8988T (cell line): ENCODE results near the gene XIRP1.
"Not testable (repeated sequence)": the region's sequence is repeated elsewhere in the genome, so short reads cannot be mapped to it uniquely, and the experiment has no call there.

Experiments
- DNase-seq: peaks from one replicate; pipeline ENCODE4 v3.0.0; 2011

Gene XIRP1

DNA sequence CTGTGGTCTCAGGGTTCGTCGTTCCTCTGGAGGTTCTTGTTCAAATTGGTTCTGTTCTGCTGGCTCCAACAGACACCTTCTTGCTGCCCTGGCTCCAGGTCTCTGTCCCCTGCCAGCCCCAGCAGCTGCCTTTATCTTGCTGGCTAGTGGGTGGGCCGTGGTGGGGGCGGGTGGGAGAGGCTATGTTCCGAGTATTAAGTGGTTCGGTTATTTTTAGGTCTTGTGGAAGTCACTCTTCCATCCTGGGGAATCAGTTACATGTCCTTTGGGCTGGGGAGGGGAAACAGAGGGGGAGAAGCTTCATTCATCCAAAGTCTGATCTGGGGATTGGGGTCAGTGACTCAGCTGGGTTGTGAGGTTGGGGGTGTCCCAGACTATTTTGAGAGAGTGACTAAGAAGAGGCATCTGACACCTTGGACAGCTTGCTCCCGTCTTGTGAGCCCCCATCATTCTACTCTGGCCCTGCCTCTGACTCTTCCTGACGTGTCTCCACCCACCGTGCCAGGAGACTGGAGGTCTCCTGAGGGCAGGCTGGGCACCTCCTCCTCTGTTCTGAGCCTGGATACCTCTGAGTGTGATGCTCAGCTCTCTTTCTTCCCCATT, at the start of gene XIRP1:
Gene XIRP1 (minus strand): TSS at position 106 of the 603 bp plus-strand sequence. CDS start 3,150 bp downstream, outside the sequence.
- no peak for DNase-seq

GRCh38 chr3:39241561-39241960, 49.2 kb upstream of the XIRP1 start:
- no peak for DNase-seq

GRCh38 chr3:39237027-39237426, 44.6 kb upstream of the XIRP1 start:
- no peak for DNase-seq

DNA sequence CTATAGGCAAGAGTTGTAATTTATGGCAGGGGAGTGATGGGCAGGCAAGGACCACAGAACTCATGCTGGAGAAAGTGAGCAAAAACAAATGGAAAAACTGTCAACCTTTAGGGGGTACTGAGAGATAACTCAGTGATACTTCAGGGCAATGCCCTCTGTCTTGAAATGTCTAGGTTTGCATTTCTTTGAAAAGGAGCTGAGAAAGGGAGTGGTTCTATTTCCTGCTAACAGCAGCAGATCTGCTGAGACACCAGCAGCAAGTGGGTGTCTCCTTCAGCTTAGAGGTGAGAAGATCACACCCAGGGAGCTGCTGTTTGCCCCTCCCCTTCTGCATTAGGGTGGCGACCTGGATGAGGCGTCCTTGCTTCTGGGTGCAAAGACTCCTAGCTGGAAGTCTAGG, 42.3 kb upstream of the XIRP1 start:
- no peak for DNase-seq

DNA sequence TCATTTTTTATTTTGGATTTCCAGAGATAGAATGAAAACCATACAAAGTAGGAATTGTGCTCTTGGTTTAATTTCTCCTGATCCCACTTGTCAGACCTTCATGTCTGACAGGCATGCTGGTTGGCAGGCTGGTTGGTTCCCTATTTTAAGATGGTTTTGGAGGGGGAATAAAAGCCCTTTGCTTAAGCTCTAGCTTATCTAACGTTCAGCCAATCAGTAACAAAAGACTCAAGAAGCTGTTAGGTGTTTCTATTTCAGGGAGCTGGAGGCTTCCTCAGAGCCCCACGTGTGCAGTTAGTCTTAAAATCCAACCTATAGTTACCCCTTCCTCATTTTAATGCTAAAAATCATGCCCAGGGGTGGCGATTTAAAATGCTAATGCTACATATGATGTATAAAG, 40.5 kb upstream of the XIRP1 start:
- DNase-seq = no peak

GRCh38 chr3:39230453-39230852, 38.1 kb upstream of the XIRP1 start:
- no peak for DNase-seq

GRCh38 chr3:39228496-39228895, 36.1 kb upstream of the XIRP1 start:
- DNase-seq = no peak

DNA sequence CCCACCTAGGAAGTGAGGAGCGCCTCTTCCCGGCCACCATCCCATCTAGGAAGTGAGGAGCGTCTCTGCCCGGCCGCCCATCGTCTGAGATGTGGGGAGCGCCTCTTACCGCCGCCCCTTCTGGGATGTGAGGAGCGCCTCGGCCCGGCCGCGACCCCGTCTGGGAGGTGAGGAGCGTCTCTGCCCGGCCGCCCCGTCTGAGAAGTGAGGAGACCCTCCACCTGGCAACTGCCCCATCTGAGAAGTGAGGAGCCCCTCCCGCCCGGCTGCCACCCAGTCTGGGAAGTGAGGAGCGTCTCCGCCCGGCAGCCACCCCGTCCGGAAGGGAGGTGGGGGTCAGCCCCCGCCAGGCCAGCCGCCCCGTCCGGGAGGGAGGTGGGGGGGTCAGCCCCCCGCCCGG, 35.2 kb upstream of the XIRP1 start:
- DNase-seq = not testable (repeated sequence)

GRCh38 chr3:39226106-39226741, 33.8 kb upstream of the XIRP1 start:
- no peak for DNase-seq

- no peak for DNase-seq
These were observed 31.9 kb upstream of the XIRP1 start for GRCh38 chr3:39224288-39224687.

DNA sequence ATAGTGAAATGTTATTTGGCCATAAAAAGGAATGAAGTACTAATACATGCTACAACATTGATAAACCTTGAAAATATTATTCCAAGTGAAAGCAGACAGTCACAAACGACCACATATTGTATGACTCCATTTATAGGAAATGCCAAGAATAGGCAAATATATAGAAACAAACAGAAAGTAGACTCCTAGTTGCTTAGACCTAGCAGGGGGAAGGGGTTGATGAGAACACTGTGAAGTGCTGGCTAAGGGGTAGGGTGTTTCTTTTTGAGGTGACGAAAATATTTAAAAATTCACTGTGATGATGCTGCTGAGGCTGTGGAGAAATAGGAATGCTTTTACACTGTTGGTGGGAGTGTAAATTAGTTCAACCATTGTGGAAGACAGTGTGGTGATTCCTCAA, 30.5 kb upstream of the XIRP1 start:
- DNase-seq = no peak

GRCh38 chr3:39222462-39222861, 30.1 kb upstream of the XIRP1 start:
- DNase-seq = no peak

GRCh38 chr3:39221141-39221530, 28.7 kb upstream of the XIRP1 start:
- no peak for DNase-seq

DNA sequence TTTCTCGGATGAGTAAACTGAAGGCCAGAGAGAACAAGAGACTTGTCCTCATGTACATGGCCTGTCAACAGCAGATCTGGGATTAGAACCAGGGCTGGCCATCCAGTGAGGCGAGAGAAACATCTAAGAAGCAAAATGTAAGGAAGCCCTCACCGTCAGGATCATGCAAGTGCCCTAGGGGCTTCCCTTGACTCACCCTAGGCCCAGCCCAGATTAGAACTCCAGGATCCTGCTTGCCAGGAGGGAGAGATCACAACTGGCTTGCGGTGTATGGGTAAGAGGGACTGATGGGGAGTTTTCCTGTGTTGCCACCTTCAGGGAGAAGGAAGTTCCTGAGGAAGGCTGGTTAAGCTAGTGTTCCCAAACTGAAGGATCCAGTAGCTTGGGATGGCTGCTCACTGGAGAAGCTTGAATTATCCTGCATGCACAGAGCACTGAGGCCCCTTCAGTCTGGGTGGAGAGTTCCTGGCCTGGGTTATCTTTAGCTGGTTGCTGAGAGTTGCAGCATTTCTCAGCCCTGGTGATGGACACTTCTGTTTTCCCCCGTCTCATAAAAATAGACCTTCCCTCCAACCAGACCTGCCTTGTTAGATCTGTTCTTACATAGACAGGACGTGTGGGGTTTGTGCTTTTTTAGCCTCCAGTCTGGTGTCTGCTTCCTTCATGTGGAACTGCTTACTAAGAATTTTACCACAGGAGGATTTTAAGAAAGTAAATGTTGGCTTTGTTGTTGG, 28.2 kb upstream of the XIRP1 start:
- no peak for DNase-seq

DNA sequence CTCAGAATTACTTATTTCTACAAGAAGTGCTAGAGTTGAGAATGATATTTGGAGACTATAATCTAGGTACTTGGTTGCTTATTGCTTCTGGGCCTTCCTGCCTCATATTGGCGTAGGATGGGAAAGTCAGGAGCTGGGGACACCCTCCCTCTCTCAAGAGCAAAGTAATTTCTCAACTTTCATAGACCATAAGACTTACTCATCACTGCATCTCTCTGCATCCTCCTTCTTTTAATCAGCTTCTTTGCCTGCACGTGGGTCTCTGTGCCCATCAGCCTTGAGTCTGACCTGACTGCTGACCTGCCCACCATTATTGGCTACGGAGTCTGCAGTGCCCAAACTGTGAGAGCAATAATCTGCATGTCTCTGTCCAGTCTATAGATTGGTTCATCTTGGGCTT, 27.3 kb upstream of the XIRP1 start:
- DNase-seq = no peak

DNA sequence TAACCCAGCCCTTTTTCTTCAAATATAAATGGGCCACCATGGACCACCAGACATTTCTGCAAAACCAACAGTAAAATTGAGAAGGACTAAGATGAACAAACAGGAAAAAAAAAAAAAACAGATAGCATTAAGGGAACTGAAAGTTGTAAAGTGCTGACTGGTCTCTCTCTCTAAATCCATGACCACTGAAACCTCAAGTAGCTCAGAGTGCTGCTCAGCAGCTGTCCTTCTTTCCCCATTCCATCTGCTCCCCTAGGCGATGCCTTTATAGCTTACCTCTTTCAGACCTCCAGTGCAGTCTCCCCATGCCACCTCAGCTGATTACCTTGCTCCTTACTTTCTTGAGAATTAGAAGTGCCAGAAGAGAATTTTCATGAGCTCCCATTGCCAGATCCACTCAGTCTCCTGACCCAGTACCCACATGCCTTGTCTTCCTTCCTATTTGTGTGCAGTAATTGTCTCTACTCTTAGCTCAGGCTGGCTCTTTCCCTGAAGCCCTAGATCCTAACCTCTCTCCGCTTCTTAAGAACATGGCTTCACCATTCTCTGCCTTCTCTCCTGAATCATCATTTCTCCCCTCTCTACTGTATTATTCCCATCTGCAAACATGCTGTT, 23.9 kb upstream of the XIRP1 start:
- DNase-seq = no peak

GRCh38 chr3:39213613-39214012, 21.2 kb upstream of the XIRP1 start:
- DNase-seq = no peak

GRCh38 chr3:39212665-39213064, 20.3 kb upstream of the XIRP1 start:
- no peak for DNase-seq

DNA sequence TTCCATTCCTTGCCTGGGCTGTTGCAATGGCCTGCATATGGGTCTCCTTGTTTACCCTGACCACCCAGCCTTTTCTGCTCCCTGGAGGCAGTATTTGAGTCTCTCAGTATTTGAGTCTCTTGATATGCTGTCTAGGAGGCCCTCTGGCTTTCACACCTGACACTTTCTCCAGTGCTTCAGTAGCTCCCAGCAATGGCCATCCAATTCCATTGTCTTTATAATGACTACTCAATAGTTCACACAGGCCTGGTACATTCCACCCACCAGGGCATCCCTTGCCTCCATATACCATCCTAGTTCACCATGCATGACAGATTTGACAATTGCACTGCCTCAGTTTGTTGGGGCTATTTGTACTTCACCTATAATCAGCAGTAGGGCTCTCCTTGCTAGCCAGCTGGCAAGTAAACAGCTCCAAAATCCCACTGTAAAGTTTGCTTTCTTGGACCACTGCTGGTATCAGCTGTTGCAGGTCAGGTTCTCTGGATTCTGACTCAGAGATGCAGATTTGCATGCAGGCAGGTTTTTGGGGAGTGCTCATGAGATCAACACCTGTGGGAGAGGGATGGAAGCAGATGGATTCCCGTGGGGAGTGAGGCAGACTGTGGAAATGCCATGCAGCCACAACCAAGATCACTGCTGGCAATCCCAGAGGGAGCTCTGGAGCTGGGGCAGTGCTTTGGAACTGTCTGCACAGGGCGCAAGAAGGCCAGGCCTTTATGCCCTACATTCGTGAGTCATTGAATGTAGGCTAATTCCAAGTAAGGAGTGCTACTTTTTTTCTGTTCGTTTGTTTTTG, 19.1 kb upstream of the XIRP1 start:
- no peak for DNase-seq

DNA sequence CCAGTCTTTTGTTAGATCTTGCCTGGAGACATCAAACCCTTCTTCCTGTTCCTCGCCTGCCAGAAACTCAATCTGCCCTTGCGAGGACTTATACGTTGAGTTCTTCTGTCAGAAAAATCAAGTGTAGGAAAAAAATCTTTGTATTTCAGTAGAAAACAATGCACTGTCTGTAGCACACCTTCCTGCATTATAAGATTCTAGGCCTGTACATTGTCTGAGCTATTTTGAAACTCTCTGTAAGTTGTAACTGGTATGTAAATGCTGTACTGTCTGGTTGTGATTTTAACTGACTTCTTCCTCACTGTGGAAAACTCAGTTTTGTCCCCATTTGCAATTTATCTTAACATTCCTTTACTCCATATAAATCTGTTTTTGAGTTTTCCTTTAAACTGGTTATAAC, 17.7 kb upstream of the XIRP1 start:
- no peak for DNase-seq

GRCh38 chr3:39209329-39209970, 17.1 kb upstream of the XIRP1 start:
- DNase-seq = no peak

DNA sequence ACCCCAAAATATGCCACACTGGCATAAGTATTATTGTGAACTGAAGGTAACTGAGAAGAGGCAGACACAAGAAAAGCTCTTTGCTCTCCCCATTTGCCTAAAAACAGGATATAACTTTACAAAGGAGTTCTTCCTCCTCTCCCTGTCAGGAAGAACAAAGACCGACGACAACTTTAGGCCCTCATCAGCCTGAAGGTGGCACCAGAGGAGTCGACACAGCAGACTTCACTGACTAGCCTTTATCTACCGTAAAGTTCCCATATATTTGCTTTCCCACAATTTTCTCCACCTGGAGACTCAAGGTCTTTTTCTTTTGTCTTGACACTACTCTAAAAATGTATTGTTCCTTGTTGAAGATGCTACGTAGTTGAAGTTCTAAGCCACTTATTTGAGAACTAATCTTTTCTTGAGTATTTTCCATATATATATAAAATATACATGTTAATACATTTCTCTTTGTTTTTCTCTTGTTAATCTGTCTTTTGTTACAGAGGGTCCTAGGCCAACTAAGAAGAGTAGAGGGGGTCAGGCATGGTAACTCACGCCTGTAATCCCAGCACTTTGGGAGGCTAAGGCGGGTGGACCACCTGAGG, 16.2 kb upstream of the XIRP1 start:
- peak; percentile 46 for DNase-seq
